H9 (cell line): Measurements from ENCODE around the gene CKM. TPM values are rescaled to one million over a fixed set of nuclear protein-coding genes. Genes with fewer than 3 reads are reported as not detected.

Source experiments
- DNase-seq: peaks from one replicate; pipeline ENCODE4 v3.0.0-alpha.2; 2017
- H2AFZ ChIP-seq: one replicate; pipeline ENCODE4 v1.6.1; 2013; ENCODE audit warnings: mild to moderate bottlenecking, low read length, control low read depth, moderate library complexity
- H2AK5ac ChIP-seq: 2 replicates; pipeline ENCODE4 v1.6.1; 2013; ENCODE audit warnings: low read length, control low read depth, mixed read lengths; ENCODE audit not compliant: insufficient read length
- H2BK120ac ChIP-seq: one replicate; pipeline ENCODE4 v1.6.1; 2013; ENCODE audit warnings: low read depth, mild to moderate bottlenecking, low read length, control low read depth, inconsistent platforms; ENCODE audit not compliant: poor library complexity, severe bottlenecking
- H2BK12ac ChIP-seq: 2 replicates; pipeline ENCODE4 v1.6.1; 2013; ENCODE audit warnings: low read length, control low read depth, mixed read lengths, low read depth; ENCODE audit not compliant: insufficient read length
- H2BK15ac ChIP-seq: 2 replicates; pipeline ENCODE4 v1.6.1; 2013; ENCODE audit warnings: low read depth, low read length, control low read depth
- H2BK20ac ChIP-seq: one replicate; pipeline ENCODE4 v1.6.1; 2013; ENCODE audit warnings: low read depth, mild to moderate bottlenecking, low read length, control low read depth, inconsistent platforms; ENCODE audit not compliant: poor library complexity, severe bottlenecking
- H2BK5ac ChIP-seq: 2 replicates; pipeline ENCODE4 v1.6.1; 2013; ENCODE audit warnings: low read length, control low read depth, mixed read lengths; ENCODE audit not compliant: insufficient read length
- H3K14ac ChIP-seq: 2 replicates; pipeline ENCODE4 v1.6.1; 2013; ENCODE audit warnings: low read length, control low read depth; ENCODE audit not compliant: insufficient read depth
- H3K18ac ChIP-seq: 2 replicates; pipeline ENCODE4 v1.6.1; 2013; ENCODE audit warnings: low read depth, mild to moderate bottlenecking, mixed read lengths, low read length, control low read depth; ENCODE audit not compliant: insufficient read length
- H3K23ac ChIP-seq: 2 replicates; pipeline ENCODE4 v1.6.1; 2013; ENCODE audit warnings: low read length, control low read depth, mixed read lengths, low read depth; ENCODE audit not compliant: insufficient read length
- H3K23me2 ChIP-seq: 2 replicates; pipeline ENCODE4 v1.6.1; 2013; ENCODE audit warnings: low read depth, mild to moderate bottlenecking, mixed read lengths, low read length, control low read depth; ENCODE audit not compliant: insufficient read length, poor library complexity, severe bottlenecking
- H3K27ac ChIP-seq: 2 replicates; pipeline ENCODE4 v1.5.1; 2013; ENCODE audit warnings: low read length, control low read depth, mixed read lengths, low read depth; ENCODE audit not compliant: insufficient read length
- H3K27me3 ChIP-seq: 2 replicates; pipeline ENCODE4 v1.6.1; 2013; ENCODE audit warnings: low read length, control low read depth, inconsistent platforms; ENCODE audit not compliant: insufficient read depth
- H3K4ac ChIP-seq: 2 replicates; pipeline ENCODE4 v1.6.1; 2013; ENCODE audit warnings: low read depth, mild to moderate bottlenecking, control low read depth, inconsistent platforms, low read length, moderate library complexity
- H3K4me1 ChIP-seq: 2 replicates; pipeline ENCODE4 v1.6.1; 2013; ENCODE audit warnings: low read length, control low read depth, inconsistent platforms; ENCODE audit not compliant: insufficient read depth
- H3K4me2 ChIP-seq: 2 replicates; pipeline ENCODE4 v1.6.1; 2013; ENCODE audit warnings: low read length, control low read depth, mixed read lengths; ENCODE audit not compliant: insufficient read length, insufficient read depth
- H3K56ac ChIP-seq: 2 replicates; pipeline ENCODE4 v1.6.1; 2013; ENCODE audit warnings: low read depth, mild to moderate bottlenecking, mixed read lengths, low read length, control low read depth; ENCODE audit not compliant: insufficient read length
- H3K79me1 ChIP-seq: 2 replicates; pipeline ENCODE4 v1.6.1; 2013; ENCODE audit warnings: low read depth, mild to moderate bottlenecking, moderate library complexity, low read length, control low read depth, inconsistent platforms; ENCODE audit not compliant: insufficient read depth, poor library complexity, severe bottlenecking
- H3K79me2 ChIP-seq: 2 replicates; pipeline ENCODE4 v1.6.1; 2013; ENCODE audit warnings: low read length, control low read depth, inconsistent platforms; ENCODE audit not compliant: insufficient read depth
- H3K9ac ChIP-seq: 2 replicates; pipeline ENCODE4 v1.6.1; 2013; ENCODE audit warnings: low read length, control low read depth, mixed read lengths; ENCODE audit not compliant: insufficient read length; ENCODE audit errors: extremely low read depth
- H3K9me3 ChIP-seq: one replicate; pipeline ENCODE4 v1.6.1; 2013; ENCODE audit warnings: low read depth, low read length, inconsistent platforms; ENCODE audit not compliant: control insufficient read depth
- H3T11ph ChIP-seq: one replicate; pipeline ENCODE4 v1.6.1; 2013; ENCODE audit warnings: mild to moderate bottlenecking, low read length, control low read depth, inconsistent platforms
- H4K20me1 ChIP-seq: one replicate; pipeline ENCODE4 v1.6.1; 2013; ENCODE audit not compliant: control insufficient read depth, insufficient read length, insufficient read depth
- H4K5ac ChIP-seq: 2 replicates; pipeline ENCODE4 v1.6.1; 2013; ENCODE audit warnings: low read depth, mild to moderate bottlenecking, mixed read lengths, low read length, control low read depth; ENCODE audit not compliant: insufficient read length
- H4K8ac ChIP-seq: replicated peaks from 2 replicates; pipeline ENCODE4 v1.6.1; 2013; ENCODE audit warnings: low read length, control low read depth, mixed read lengths, low read depth; ENCODE audit not compliant: insufficient read length
- H4K91ac ChIP-seq: 2 replicates; pipeline ENCODE4 v1.6.1; 2013; ENCODE audit warnings: low read depth, mild to moderate bottlenecking, moderate library complexity, mixed read lengths, low read length, control low read depth; ENCODE audit not compliant: insufficient read length
- H3K27ac Mint-ChIP-seq, 3 experiments: 2 replicates in 2 of 3; 3 replicates in 1 of 3; pipeline ENCODE4 v1.8.0; 2020 to 2021; ENCODE audit warnings: mixed read lengths in 3 of 3, mild to moderate bottlenecking in 1 of 3, moderate library complexity in 1 of 3
- H3K27me3 Mint-ChIP-seq: 2 replicates; pipeline ENCODE4 v1.8.0; 2021; ENCODE audit warnings: low read depth, mild to moderate bottlenecking, moderate library complexity, mixed read lengths
- H3K36me3 Mint-ChIP-seq, 3 experiments: 2 replicates in 2 of 3; 3 replicates in 1 of 3; pipeline ENCODE4 v1.8.0; 2020 to 2021; ENCODE audit warnings: low read depth in 3 of 3, mixed read lengths in 3 of 3; ENCODE audit not compliant: insufficient read depth in 1 of 3
- H3K4me1 Mint-ChIP-seq, 2 experiments: 2 replicates each; pipeline ENCODE4 v1.8.0; 2020; ENCODE audit warnings: mixed read lengths in 2 of 2
- H3K4me3 Mint-ChIP-seq, 2 experiments: 2 replicates in 1 of 2; 3 replicates in 1 of 2; pipeline ENCODE4 v1.8.0; 2020 to 2021; ENCODE audit warnings: mild to moderate bottlenecking in 2 of 2, mixed read lengths in 2 of 2, moderate library complexity in 1 of 2
- H3K9me3 Mint-ChIP-seq, 2 experiments: 2 replicates in 1 of 2; 3 replicates in 1 of 2; pipeline ENCODE4 v1.8.0; 2020; ENCODE audit warnings: mild to moderate bottlenecking in 2 of 2, mixed read lengths in 2 of 2, moderate library complexity in 1 of 2
- CTCF ChIP-seq: fragments of 200-600 bp; sonication (generic); conservative IDR thresholded peaks from 3 replicates; pipeline ENCODE4 v1.8.0; 2021; ENCODE audit warnings: antibody characterized with exemption, mild to moderate bottlenecking
- WGBS: extraction: QIAGEN DNeasy Blood & Tissue Kit; methylation state at CpG from one replicate; pipeline ENCODE4 v1.1.7; 2013; ENCODE audit warnings: missing lambda C conversion rate, low lambda C conversion rate, mixed read lengths; ENCODE audit not compliant: insufficient read length; ENCODE audit errors: extremely low coverage; 5-methylcytosine and 5-hydroxymethylcytosine counted together
- total RNA-seq: library from RNA; stranded (reverse); gene quantifications from 2 replicates; pipeline ENCODE4 v1.2.1, GENCODE V29; 2021

Gene CKM
- total RNA-seq, 1 experiment from 2014 or later = not detected

DNA sequence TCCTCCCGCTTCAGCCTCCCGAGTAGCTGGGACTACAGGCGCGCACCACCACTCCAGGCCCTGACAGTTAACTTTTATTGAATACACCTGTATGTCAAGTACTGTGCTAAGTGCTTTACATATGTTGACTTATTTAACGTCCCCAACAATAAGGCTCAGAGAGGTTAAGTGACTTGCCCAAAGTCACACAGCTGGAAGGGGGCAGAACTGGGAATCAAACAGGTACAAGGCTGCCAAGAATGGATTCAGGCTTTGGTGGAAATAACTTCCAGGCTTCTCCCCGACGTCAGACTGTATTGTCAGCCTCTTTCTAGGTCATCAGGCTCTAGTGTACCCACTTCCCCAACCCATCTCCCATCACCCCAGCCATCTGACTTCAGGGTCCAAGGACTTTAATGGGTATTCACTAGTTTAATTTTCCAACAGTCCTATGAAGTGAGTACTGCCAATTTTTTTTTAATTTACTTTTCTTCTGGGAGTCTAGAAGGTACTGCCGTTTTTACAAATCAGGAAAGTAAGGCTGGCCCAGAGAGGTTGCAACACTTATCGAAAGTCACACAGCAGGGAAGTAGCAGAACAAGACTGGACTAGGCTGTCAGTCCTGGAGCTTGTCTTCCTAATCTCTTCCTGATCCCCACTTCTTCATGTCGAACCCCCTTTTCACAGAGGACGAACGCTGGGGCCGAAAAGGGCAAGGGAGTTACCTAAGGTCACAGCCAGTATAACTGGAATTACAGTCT, 4.9 kb upstream of the CKM start:
- Histone ChIP-seq H4K5ac (no peak overlapping the region), H2BK20ac (no peak overlapping the region), H2BK12ac (no peak overlapping the region), H3K56ac (no peak overlapping the region), H3K27me3 (no peaks in the 10 kb centered on the region), H3K23ac (no peak overlapping the region), H2AK5ac (no peak overlapping the region), H3K9me3 (no peaks in the 10 kb centered on the region), H3T11ph (no peak overlapping the region), H3K14ac (no peak overlapping the region), H4K20me1 (no peaks in the 10 kb centered on the region), H3K4ac (no peak overlapping the region), H4K91ac (no peak overlapping the region), H3K9ac (no peak overlapping the region), H3K79me1 (no peaks in the 10 kb centered on the region), H2AFZ (no peak overlapping the region), H3K27ac (no peak overlapping the region), H3K79me2 (no peaks in the 10 kb centered on the region), H4K8ac (no peak overlapping the region), H2BK15ac (no peak overlapping the region), H2BK120ac (no peak overlapping the region), H3K23me2 (no peaks in the 10 kb centered on the region), H3K4me1 (no peaks in the 10 kb centered on the region), H3K18ac (no peak overlapping the region), H2BK5ac (no peak overlapping the region), H3K4me2 (no peak overlapping the region)
- Mint-ChIP-seq H3K4me1 (peaks cover 11 to 18% of the 10 kb centered on the region in 2 experiments), H3K27me3 (peaks cover 30% of the 10 kb centered on the region), H3K9me3 (no peaks in the 10 kb centered on the region; a peak in 1 of 5 replicates), H3K4me3 (no peak overlapping the region), H3K36me3 (no peaks in the 10 kb centered on the region), H3K27ac (no peak overlapping the region)
- no peak for TF ChIP-seq CTCF
- DNase-seq = no peak
- WGBS = no CpG with 5 or more reads among the region's 13 CpGs
